HG02970 (cell line): Measurements from ENCODE around the gene TMCC1.
"Not testable (repeated sequence)": the region's sequence is repeated elsewhere in the genome, so short reads cannot be mapped to it uniquely, and the experiment has no call there.

ENCODE experiments used
- ATAC-seq: cut with Tn5 transposase; IDR thresholded peaks from one replicate; pipeline ENCODE4 v1.9.1; 2021; ENCODE audit warnings: mild to moderate bottlenecking, moderate library complexity, moderate number of reproducible peaks; ENCODE audit not compliant: unreplicated experiment, low FRiP score

Gene TMCC1

DNA sequence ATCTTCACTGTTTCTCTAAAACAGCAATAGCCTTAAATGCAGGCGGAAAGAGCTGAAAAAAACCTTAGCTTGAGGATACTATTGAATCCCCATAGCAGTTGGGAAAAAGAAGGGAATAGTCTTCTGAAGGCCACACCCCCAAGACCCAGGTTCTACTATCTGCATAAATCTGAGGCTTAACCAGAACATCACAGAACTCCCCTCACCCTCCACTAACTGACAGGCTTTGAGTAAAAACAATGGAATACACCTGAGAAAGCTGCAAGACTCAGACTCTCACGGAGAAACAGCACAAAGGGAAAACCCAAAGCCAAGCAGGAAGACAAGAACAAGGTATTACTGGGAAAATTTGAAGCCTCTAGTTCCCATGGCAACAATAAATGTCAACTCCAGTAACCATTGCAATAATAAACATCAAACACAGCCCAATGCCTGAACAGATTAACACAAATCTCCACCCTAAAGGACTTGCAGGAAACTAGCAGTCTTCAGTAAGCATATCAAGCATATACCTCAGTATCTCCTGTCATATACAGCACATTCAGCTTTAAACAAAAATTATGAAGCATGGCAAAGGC is 56.4 kb downstream of the TMCC1 start:
- no peak for ATAC-seq

DNA sequence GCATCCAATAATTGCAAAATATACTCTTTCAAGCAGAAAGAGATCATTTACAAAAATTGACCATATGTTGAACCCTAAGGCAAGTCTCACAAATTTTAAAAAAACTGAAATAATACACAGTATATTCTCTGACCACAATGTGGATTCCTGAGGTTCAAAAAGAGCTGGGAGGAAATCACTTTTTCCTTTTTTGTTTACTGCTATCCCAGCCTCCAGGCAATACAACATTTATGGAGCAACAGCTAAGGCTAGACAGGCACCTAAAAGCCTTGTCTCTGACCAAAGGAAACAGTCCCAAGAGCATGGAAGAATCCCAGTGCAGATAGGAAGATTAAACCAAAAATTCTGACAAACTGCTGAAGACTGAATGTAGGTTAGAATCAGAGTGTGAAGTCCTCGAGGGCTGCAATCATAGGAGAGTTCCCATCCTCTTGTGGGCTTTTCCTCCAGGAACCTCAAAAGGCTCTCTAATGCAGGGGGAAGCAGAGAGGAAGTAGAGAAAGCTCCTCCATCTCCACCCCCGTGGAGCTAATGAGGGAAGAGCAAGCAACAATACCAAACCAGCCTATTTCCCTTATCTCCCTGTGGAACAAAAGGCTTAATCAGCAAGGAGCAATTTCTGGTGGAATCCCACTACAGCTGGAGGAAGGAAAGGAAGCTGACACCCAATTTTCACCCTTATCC is 57.0 kb downstream of the TMCC1 start:
- no peak for ATAC-seq

DNA sequence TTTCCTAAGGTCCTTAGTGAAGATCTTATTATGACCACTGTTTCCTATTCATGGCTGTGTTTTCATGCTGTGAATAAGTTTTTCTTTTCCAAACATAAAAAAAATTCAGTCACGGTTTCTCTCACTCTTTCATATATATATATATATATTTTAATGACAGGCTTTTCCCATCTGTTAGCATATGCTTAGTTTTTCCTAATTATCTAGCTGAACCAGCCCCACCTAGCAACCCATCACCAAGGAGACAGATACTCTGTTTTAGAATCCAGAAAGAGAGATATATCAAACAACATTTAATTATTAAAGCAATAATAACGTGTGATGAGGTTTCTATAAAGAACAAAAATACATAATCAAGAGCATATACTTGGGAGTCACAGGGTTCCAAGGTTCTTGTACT is 58.3 kb downstream of the TMCC1 start:
- no peak for ATAC-seq

DNA sequence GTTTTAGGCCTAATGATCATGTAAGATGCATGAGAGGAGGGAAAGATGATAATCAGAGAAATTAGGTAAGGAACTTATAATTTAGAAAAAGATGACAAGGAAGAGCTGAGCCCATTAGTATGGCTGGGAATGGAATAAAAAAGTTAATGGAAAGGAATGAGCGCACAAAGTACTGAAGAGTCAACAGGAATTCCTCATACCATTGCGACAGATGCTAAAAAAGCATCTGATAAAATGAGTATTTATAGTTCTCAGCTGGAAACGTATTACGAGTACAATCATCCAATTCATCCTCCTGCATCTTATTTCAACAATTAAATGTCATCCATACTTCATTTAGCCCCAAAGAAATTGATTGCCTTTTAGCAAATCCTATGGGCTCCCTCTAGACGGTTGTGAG is 58.9 kb downstream of the TMCC1 start:
- no peak for ATAC-seq

DNA sequence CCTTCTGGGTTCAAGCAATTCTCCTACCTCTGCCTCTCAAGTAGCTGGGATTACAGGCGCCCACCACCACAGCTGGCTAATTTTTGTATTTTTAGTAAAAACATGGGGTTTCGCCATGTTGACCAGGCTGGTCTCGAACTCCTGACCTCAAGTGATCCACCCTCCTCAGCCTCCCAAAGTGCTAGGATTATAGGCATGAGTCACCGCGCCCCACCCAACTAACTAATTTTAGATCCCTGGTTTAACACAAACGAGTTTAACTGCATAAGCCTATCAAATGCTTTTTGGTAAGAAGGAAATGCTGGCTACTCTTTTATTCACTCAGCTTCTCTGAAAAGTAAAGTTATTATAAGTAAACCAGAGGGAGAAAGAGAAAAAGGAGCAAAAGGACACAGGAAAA is 61.6 kb downstream of the TMCC1 start:
- ATAC-seq: not testable (repeated sequence)

DNA sequence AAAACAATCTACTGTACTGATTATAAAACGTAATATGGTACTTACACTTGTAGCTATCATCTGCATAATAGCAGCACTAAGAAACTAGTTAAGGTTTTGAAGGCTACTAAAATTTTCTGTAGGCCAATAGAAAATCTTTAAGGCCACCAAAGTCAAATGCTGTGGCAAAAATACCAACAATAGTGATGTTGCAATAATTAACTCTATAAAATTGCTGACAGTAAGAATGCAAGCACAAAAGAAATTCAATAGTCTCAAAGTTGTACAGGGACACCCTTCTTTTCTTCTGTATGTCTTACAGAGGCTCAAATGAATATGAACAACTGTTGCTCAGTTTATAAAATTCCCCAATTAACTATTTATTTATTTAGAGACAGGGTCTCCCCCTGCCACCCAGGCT is 62.0 kb downstream of the TMCC1 start:
- ATAC-seq: no peak

DNA sequence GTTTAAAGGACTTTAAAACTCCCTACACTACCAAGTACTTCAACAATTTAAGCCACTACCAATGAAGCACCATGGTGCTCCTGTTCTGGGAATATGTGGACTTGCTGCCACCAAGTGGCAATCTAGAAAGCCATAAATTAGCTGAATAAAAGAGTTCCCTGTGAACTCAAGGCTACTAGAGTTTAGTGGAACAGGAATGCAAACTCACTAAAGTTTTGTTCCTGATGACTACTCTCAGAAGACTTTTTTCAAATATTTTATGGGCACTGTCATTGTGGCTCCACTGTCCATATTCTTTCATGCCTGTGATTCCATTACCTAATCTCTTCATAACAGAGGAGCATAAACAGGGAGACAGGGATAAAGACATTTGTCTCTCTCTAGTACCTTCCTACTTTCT is 63.9 kb downstream of the TMCC1 start:
- no peak for ATAC-seq

DNA sequence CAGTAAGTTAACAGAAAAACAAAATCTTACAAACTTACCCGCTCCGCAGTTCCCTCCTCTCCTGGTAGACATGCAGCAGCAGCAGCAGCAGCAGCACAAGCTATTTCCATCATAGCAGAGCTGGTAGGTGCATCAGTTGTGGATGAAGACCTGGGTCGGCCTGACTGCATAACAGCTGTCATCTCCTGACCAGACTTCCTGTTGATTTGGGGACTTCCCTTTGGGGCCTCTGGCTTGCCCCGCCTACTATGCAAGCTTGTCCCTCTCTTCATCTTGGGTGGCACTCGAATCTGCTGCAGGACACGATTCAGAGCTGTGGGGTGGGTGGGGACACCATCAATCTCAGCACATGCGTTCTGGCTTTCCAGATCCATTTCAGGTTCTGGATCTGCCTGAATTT is 65.7 kb downstream of the TMCC1 start:
- no peak for ATAC-seq

DNA sequence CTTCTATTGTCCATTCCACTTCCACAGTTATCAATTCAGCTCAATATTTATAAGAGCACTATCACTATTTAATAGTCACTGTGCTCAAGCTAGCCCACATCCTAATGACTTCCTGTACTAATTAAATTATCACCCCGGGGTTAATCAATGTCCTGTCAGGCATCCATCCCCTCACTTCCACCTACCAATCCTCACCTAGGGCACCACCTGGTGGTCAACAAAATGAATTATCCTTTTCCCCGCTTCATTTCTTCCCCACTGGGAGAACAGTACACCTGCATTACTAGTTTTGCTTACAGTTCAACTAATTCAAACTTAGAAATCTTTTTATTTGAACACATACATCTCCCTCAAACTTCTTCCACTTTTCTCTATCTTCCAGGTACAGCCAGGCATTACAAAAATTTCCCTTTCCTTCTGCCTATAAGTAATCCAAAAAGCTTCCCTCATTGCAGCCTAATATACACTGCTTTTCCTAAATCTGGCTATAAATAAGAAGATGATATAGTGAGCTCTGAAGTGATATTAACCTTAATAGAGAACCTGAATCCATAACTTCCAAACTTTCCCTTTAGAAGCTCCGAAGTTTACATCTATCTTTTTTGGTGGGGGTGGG is 68.5 kb downstream of the TMCC1 start:
- ATAC-seq: no peak

DNA sequence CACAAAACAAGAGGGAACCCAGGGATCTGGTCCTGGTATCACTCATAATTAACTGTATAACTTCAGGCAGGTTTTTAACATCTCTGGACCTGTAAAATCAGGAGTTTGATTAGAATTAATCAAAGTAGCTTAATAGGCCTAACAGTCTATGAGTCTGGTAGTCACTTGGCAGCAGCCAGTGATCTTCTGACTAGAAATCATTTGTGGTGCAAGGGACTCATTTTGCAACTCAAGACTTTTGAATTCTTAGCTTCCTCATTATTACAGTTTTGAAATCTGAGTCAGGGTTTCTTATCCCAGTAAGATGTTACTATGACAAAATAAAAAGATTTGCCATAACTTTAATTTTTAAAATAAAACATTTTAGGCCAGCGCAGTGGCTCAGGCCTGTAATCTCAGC is 70.8 kb downstream of the TMCC1 start:
- ATAC-seq: no peak

DNA sequence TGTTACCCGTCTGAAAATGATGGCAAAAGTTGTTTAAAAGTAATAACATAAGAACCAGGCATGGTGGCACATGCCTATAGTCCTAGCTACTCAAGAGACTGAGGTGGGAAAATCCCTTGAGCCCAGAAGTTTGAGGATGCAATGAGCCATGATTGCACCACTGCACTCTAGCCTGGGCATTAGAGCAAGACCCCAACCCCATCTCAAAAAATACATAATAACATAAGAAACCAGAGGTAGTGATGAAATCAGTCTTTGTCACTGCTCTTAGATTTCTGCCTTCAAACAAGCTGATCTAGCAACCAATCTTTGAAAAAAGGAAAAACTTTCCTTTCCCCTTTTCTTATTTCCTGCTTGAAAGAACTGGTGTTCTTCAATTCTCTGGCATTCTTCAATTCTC is 71.3 kb downstream of the TMCC1 start:
- no peak for ATAC-seq

DNA sequence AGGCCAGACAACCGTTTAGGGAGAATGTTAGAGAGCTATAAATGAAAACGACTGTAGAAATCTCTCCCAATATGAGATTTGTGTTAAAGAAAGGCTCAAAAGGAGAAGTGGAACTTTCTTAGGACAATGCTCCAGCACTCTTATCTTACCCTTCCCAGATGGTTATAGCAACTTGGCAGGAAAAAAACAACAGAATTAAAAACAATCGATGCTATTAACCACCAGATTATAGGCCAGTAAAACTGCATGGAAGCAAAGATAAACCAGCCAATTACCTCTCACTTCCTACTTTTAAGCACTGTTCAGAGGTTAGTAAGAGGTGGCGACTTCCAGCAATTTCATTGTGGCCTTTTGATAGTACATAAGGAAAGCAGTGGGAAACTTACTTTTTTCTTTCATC is 72.9 kb downstream of the TMCC1 start:
- no peak for ATAC-seq

DNA sequence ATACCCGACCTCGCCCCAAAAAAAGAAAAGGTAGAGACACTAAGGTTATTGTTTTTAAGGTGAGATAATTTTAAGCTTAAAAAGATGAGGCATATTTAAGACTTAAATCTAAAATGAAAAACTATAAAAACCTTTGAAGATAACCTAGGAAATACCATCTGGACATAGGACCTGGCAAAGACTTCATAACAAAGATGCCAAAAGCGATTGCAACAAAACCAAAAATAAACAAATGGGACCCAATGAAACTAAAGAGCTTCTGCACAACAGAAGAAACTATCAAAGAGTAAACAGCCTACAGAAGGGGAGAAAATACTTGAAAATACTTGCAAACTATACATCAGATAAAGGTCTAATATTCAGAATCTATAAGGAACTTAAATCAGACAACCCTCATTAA is 80.9 kb downstream of the TMCC1 start:
- ATAC-seq: no peak

DNA sequence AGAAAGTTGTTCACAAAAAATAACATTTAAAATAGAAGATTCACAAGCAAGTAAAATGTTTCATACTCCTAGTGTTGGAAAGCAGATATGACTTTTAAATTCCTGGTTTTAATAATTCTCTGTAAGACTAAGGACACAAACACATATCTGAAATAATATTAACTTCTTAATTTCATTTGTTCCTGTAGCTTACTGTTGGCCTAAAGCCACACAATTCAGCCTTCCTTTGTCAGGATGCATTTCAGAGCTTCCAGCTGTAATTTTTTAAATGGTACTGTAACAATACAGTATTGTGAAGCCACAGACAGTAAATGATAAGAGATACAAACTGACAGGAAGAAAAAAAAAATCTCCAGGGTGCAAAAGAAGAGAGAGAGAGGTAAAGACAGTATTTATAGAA is 84.2 kb downstream of the TMCC1 start:
- no peak for ATAC-seq

DNA sequence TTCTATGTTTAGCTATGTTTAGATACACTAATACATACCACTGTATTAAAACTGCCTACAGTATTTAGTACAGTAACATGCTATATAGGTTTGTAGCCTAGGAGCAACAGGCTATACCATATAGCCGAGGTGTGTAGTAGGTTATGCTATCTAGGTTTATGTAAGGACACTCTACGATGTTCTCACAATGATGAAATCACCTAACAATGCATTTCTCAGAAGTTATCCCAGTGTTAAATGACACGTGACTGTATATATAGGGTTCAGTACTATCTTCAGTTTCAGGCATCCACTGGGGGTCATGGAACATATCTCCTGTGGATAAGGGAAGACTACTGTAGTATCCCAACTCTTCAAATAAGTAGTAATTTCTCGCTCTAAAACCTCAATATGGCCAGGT is 97.4 kb downstream of the TMCC1 start:
- ATAC-seq: no peak

DNA sequence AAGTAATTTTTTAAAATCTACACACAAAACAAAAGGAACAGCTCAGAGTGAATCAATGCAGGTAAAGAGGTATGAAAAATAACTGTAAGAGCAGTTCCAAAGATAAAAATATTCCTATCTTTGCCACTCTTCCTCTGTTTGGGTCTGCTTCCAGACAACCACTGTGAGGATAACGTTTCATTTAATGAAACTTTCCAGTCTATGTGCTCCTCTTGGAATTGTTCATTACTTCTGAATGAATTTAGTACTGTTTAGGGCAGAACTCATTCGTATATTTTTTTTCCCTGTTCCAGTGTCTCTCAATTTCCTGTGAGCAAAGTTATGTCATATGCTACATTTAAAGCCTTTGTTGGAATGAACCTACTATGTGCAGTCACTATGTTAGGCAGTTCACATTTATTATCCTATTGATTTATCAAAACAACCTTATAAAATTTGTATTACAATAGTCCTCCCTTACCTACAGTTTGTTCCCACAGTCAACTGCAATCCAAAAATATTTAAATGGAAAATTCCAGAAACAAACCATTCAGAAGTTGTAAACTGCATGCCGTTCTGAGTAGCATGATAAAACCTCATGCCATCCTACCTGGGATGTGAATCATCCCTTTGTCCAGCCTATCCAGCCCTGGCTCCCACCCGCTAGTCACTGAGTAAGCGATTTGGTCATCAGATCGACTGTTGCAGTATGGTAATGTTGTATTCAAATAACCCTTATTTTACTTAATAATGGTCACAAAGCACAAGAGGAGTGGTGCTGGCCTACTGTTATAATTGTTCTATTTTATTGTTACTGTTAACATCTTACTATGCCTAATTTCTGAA is 98.1 kb downstream of the TMCC1 start:
- no peak for ATAC-seq

DNA sequence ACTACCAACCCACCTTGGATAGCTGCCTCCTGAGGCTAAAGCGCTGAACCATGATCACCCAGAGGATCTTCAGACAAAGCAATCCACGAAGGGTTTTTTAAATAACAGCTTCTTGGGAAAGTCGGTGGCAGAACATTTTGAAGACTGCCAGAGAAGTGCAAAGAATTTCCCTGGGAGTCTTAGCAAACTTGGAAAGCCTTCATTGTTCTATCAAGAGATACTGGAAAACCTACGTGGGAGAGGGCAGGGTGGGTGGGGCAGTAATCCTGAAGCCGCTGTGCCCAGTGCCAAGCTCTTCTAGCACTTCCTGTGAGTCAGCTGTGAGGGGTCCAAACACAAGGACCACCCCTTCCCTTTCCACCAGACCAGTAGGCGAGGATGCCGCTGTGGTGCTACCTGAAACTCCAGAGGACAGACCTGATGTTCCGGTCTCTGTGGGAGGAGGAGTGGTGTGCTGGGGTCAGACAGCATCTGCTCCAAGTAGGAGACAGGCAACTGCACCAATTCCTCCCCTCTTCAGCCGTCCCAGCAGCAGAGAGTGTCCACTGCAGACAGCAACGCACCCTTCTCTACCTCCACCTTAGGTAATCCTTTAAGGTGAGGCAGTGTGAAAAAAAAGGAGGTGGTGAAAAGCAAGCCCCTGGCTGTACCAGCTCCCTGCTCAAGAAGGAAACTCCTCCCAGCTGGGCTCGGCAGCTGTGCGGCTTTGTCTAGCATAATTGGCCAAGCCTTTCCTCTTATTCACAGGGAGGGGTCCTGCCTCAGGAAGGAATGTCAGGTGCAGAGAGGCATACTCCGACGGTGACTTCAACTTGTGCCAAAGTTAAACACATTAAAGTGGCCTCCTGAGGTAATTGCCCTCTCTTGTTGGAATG is 99.0 kb downstream of the TMCC1 start:
- no peak for ATAC-seq

DNA sequence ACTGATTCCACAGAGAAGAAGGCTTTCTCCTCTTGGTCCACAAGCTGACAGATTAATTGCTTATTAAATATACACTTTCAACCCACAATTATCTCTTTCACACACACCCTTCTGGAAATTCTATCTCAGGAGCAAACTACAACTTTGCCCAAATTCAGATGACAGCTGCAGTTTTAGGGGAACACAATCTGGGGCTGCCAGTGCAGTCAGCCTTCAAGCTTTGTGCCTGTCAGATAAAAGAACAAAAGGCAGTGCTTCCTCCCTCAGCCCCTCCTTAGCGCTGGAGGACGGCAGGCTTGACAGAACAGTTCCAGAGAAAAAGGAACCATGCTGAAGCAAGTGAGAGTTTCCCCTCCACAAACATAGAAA is 99.6 kb downstream of the TMCC1 start:
- no peak for ATAC-seq

DNA sequence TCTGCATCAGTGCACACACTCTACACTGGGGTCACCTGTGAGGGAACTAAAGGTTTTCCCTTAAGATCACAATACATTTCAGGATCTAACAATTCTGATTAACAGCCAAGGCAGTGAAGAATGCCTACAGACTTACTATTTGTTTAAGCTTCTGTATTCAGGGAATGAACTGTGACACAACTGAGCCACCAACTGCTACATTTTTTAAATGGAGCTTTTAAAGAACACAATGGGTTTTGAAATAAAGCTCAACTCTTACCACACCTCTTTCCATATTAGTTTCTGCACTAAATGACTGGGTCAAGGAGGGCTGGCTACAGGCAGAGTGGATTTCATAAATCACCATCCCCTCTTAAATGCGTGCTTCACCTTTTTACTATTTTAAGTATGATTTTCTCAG is 100.2 kb downstream of the TMCC1 start:
- ATAC-seq: no peak

DNA sequence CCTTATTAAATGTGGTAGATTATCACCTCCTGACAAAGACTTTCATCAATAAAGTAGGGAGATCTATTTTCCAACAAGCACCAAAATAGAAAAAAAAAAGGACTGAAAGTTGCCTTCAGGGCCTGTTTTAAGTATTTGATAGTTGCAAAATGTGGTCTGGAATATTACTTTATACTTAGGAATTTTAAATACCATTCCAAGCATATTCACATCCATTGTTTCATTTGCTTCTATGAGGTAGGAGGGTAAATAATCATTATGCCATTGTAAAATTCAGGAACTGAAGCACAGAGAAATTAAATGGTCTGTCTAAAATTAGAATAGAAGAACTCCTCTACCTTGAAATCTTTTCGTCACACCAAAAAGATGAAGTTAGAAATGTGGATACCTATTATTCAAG is 110.0 kb downstream of the TMCC1 start:
- no peak for ATAC-seq

DNA sequence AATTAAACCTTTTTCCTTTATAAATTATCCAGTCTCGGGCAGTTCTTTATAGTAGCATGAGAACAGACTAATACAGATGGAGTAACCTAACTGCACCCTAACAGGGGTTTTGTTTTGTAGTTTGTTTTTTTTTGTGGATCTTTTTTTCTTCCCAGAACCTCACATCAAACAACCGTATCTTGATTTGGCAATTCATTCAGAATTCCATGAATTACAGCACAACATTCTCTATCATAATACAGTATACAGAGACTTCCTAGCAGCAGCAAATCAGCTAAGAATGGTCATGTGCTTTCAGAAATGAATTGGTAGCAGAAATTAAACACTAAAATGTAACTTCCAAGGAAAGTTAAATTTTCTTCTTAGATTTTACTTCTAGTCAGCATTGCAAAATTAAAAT is 114.6 kb downstream of the TMCC1 start:
- no peak for ATAC-seq
